GM18505 (cell line): ENCODE results near the gene MCU.

Source experiments
- ATAC-seq: cut with Tn5 transposase; IDR thresholded peaks from one replicate; pipeline ENCODE4 v1.9.1; 2021; ENCODE audit not compliant: unreplicated experiment
- POLR2A ChIP-seq: IDR thresholded peaks from 4 replicates; pipeline ENCODE4 v1.6.1; 2011; ENCODE audit warnings: borderline replicate concordance; ENCODE audit not compliant: insufficient read depth, insufficient read length; ENCODE audit errors: extremely low read depth

Gene MCU

DNA sequence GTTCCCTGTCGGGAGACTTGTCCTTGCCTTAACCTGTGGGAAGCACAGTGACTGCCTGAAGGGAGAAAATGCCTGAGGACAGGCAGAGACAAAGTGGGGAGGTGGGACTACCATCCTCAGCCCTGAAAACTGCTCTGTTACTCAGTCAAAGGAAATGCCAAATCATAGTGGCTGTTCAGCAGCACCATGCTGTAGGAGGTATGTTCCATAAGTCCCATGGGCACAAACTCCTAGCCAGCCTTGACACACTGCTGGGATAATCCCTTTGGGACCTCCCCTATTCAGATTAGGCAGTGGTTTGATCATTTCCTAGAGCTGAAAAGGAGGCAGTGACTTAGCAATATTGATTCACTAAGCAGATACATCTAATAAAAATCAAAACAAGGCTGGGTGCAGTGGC, 80.1 kb downstream of the MCU start:
- ATAC-seq, result no peak
- no peak for TF ChIP-seq POLR2A

DNA sequence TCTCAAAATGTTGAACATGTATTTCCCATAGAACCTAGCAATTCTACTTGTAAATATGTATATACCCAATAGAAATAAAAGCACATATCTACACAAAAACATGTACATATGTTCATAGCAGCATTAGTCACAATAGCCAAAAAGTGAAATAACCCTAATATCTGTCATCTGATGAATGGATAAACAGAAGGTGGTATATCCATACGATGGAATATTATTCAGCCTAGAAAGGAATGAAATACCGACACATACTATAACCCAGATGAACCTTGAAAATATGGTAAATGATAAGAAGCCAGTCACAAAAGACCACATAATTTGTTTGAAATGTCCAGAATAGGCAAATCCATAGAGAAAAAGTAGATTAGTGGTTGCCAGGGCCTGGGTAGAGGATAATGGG, 87.9 kb downstream of the MCU start:
- no peak for TF ChIP-seq POLR2A
- ATAC-seq, result no peak

DNA sequence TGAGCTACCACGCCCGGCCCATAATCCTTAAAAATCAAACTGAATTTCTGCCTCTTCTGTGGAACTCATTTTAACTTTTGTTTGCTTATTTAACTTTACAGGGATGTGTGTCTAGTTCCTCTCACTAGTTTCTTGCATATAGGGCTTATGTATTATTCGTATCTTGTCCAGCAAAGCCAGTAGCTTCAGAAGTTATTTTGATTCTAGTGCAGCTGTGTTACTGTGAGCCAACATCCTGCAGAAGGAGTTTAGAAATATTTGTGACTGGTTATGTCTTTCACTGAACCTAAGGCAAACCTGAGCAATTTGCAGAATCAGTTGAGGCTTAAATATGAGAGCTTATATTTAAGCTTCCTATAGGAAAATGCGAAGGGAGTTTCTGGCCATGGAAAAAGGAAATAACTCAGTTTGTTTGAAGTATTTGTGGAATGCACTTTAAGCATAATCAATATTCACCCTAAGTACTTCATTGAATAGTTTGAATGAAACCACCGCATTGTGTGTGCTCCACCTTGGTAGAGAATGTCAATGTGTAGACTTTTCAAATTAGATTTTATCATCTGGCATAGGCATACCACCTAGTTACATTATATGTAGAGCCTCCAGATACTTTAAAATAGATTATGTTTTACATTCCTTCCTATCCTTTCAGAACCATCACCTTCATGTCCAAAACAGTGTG, 90.8 kb downstream of the MCU start:
- no peak for TF ChIP-seq POLR2A
- ATAC-seq, result no peak

DNA sequence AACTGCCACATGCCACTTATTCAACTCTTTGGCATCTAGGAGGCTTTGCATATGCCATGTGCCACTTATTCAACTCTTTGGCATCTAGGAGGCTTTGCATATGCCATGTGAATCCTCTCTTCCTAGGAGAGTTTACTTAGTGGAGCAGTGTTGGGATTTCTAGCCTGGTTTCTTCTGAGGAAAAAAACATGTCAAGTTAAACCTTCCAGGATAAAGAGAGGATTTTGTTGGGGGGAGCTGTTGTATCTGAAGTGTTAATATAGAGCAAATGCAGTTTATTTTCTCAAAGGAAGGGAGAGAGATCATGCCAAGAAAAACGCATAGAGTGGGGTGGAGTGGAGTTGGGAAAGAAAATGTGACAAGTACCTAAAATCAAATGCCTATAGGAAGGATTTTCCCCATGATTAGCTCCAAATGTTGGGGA, 91.5 kb downstream of the MCU start:
- no peak for ATAC-seq
- no peak for TF ChIP-seq POLR2A

DNA sequence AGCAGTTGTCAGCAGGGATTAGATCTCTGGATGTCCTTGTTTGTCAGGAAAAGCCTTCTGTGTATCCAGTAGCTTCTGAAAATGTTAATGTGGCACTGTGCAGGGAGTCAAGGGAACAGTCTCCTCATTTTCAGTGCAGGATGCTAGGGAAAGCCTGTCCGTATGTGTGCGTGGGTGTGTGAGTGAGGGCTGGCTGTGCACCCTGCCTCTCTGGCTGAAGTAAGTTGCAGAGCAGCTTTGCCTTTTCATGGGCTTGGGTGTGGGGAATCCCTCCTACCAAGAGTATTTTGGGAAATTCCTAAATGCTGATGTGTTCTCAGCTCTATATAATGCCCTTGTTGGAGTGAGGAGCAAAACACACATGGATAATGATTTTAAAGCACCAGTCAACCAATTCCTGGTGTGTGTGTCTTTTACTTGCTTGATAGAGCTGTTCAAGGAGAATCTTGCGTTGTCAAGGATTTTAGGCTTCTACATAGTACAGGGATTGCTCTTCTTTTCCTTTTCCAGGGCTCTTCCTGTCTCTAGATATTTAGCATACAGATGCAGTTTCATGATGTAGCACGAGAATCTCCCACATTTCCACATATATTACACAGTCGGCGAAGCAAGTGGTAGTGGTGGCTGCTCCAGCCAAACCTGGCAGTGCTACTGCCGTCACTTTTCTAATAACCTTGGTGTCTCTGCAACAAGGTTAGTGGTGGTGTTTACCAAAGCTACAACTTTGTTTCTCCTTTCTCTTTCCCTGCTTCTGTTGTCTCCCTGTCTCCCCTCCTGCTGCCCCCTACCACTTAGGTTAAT, 92.8 kb downstream of the MCU start:
- TF ChIP-seq POLR2A, result no peak
- no peak for ATAC-seq

DNA sequence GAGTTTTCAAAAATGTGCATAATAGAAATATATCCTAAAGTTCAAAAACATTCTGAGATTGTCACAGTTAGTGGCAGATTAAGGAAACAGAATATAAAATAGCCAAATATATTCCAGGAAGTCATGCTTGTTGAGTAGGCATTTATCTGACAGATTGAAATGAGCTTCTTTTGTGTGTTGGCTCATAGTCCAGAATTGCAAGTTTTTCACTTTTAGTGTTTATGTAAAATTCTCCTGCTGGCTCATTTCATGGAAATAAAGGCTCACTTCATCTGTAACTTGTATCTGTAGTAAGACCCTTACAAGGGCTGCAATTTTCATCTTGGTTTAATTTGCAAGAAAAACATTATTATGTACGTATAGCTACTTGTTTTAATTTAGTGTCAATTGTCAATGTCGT, 93.5 kb downstream of the MCU start:
- no peak for TF ChIP-seq POLR2A
- no peak for ATAC-seq

DNA sequence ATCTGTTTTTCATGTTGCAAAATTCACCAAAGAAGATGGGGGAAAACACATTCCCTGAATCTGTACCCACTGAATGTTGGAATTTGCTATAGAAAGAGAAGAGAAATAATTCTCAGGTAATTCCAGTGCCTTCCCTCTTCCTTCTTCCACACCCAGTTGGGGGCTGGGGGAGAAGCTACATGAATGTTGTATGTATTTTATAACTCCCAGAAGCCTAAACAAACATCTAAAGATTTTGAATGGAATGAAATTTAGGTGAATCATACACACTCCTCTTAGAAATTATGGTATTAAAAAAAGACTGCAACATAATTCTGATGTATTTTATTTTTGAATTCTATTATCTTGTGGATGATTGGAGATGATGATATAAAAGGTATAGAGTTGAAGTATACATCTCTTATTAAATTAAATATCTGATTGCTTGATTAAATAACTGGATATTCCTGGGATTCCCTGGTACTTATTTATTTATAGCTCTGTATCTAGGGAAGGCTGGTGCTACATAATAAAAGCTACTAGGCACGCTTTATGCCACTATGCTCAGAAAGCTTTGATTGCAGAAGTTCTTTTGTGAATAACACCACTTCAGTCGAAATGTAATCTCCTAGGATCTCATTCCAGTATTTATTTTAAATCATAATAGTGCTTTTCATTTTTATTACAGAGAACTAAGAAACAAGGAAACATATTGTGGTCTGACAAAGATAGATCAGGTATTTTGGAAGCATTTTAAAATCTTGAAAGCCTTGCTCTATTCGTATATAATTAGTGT, 98.5 kb downstream of the MCU start:
- TF ChIP-seq POLR2A, result no peak
- no peak for ATAC-seq

DNA sequence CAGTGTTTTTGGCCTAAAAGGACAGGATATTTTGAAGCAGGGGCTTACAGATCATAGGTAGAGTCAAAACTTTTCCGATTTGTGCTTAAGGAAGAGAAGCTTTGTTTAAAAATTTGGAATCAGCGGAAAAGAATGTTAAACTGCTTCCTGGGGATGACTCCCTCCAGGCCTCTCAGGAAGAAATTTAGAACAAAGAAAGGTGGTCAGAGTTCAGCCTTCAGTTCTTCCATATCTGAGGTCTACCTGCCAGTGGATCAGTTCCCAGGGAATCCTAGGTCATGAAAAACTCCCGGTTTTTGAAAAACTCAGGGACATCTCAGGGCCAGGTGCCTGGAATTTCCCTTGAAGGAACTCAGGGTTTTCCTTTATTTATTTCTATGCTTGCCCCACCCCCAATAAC, 100.3 kb downstream of the MCU start:
- ATAC-seq, result no peak
- TF ChIP-seq POLR2A, result no peak

DNA sequence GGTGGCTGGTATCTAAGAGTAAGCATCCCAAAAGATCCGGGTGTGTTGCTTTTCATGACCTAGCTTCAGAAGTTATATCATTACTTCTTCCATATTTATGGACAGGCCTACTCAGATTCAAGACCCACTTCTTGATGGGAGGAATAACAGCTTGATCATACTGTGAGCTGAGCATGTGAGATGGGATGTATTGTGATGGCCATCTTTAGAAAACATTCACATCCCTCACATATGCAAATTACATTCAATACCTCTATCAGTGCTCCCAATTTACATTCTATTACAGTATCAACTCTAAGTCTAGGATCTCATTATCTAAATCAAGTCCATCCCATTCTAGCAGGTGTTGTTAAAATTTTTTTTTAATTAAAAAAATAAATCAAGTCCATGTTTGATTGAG, 101.8 kb downstream of the MCU start:
- TF ChIP-seq POLR2A, result no peak
- no peak for ATAC-seq

DNA sequence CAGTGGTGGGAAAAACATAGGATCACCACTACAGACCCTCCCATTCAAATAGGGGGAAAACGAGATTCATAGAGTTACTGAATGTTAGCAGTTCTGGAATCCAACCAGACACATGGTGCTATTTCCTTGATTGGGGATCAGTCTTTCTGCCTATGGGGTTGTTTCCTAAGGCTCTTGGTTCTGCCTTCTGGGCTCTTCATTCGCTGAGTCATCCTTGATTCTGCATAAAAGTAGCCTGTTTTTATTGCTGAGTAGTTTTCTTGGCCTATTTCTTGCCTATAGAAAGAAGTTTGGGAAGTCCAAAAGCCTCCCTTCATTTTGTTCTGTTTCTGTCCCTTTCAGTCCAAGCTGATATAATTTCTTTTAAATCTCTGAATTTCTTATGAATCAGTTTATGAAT, 102.3 kb downstream of the MCU start:
- no peak for TF ChIP-seq POLR2A
- ATAC-seq, result no peak

DNA sequence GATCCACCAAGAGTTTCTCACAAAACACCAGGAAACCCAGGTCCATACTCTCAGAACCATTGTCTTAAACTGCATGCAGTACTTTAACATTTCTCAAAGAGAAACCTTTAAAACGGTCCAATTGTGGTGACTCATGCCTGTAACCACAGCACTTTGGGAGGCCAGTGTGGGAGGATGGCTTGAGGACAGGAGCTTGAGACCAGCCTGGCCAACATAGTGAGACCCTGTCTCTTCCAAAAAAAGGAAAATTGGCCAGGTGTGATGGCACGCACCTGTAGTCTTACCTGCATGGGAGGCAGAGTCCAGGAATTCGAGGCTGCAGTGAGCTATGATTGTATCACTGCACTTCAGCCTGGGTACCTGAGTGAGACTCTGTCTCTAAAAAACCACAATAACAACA, 104.1 kb downstream of the MCU start:
- ATAC-seq, result no peak
- TF ChIP-seq POLR2A, result no peak

DNA sequence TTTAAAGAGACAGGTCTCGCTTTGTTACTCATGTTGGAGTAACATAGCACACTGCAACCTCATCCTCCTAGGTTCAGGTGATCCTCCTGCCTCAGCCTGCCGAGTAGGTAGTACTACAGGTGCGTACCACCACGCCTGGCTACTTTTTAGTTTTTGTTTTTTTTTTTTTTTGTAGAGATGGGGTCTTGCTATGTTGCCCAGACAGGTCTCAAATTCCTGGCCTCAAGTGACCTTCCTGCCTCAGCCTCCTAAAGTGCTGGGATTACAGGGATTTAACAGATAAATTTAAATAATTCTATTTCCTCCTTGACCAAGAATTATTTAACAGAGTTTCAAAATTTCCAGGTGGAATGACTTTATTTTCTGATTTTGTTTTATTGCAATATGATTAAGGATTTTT, 104.6 kb downstream of the MCU start:
- no peak for ATAC-seq

DNA sequence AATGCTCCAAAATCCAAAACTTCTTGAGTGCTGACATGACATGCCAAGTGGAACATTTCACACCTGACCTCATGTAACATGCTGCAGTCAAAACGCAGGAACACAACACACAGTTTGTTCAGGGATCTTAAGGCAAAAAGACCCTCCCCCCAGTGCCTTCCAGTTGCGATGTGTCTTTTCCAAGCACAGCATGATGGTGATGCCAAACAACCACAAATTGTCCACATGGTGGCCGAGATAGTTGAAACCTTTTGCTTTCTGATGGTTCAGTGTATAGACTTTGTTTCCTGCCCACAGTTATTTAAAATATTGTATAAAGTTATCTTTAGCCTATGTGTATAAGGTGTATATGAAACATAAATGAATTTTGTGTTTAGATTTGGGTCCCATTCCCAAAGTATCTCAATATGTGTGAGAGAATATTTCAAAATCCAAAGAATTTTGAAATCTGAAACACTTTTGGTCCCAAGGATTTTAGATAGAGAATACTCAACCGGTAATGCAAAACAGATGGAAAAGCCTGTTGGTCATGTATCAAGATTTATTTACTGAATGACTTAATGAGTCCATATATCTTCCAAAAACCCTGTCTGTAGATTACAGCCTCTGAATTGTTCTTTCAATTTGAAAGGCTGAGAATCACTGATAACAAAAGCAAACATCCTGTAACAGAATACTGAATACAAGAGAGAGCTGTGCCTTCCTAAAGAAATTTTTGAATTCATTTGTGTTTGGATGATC, 108.2 kb downstream of the MCU start:
- TF ChIP-seq POLR2A, result no peak
- no peak for ATAC-seq

More for the DNA sequence above, 104.6 kb downstream of the MCU start:
- no peak for TF ChIP-seq POLR2A
